ENCODE measurements around the gene PRIMPOL.

- TF ChIP-seq CTCF (conservative IDR thresholded peaks at IDR 0.05), result no peak
- TF ChIP-seq EZH2 (IDR thresholded peaks at IDR 0.05; ENCODE audit: low read depth), result no peak
Observed at GRCh38 chr4:184632842-184633241, 16.7 kb upstream of the PRIMPOL start.
